Osteocyte (in vitro differentiated cells): ENCODE measurements around the gene ERN2. TPM values are rescaled to one million over a fixed set of nuclear protein-coding genes. Genes with fewer than 3 reads are reported as not detected.
A peak's percentile ranks its signal among the peaks of the same experiment; 100 is the strongest.

Source experiments
- DNase-seq: peaks from one replicate; pipeline ENCODE4 v3.0.0; 2021; ENCODE audit warnings: mixed read lengths; ENCODE audit not compliant: unreplicated experiment; ENCODE audit errors: extremely low spot score
- H3K27ac Mint-ChIP-seq: one replicate; pipeline ENCODE4 v1.8.0; 2021; ENCODE audit warnings: mild to moderate bottlenecking, mixed read lengths; ENCODE audit not compliant: unreplicated experiment
- H3K27me3 Mint-ChIP-seq: one replicate; pipeline ENCODE4 v1.8.0; 2021; ENCODE audit warnings: mixed read lengths; ENCODE audit not compliant: unreplicated experiment
- H3K36me3 Mint-ChIP-seq: one replicate; pipeline ENCODE4 v1.8.0; 2021; ENCODE audit warnings: mixed read lengths; ENCODE audit not compliant: unreplicated experiment
- H3K4me1 Mint-ChIP-seq: one replicate; pipeline ENCODE4 v1.8.0; 2021; ENCODE audit warnings: mixed read lengths; ENCODE audit not compliant: unreplicated experiment
- H3K4me3 Mint-ChIP-seq: one replicate; pipeline ENCODE4 v1.8.0; 2021; ENCODE audit warnings: mild to moderate bottlenecking, moderate library complexity, mixed read lengths; ENCODE audit not compliant: unreplicated experiment
- H3K9me3 Mint-ChIP-seq: one replicate; pipeline ENCODE4 v1.8.0; 2021; ENCODE audit warnings: mixed read lengths; ENCODE audit not compliant: unreplicated experiment
- CTCF ChIP-seq: fragments of 200-600 bp; sonication (generic); IDR thresholded peaks from 2 replicates; pipeline ENCODE4 v1.5.0; 2021; ENCODE audit warnings: antibody characterized with exemption, mild to moderate bottlenecking, moderate library complexity
- total RNA-seq: library from RNA; stranded (reverse); gene quantifications from 2 replicates; pipeline ENCODE4 v1.2.1, GENCODE V29; 2021

ERN2 gene
- total RNA-seq, 1 donor from 2014 or later, result not detected

DNA sequence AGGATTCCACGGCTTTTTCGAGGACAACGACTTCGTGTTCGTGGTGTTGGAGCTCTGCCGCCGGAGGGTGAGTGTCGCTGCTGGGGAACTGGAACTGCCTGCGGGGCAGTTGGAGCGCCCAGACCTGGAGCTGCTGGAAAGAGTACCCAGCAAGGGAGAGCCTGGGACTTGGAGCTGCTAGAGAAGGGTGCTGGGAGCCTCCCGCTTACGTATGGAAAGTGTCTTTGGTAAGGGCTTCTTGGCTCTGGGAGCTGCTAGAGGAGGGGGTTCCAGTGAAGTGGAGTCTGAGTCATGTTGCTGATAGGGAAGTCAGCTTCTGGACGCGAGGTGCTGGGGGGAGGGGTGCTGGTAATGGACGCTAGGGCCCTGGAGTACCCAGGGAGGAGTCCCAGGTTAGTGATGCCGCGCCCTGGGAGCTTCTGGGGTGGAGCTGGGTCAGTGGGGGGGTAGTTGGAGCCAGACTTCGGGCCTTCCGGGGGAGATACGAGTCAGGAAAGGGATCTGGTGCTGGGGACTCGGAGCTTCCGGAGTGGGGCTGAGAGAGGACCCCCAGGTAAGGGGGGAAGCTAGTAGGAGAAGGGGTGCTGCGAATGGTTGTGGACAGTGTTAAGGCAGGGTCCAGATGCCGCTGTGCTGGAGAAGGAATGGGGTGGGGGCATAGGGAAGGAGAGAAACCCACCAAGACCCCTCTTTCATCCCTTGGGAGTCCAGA is 33.6 kb downstream of the ERN2 start:
- Mint-ChIP-seq H3K4me3 (peak overlapping the region; percentile 78), H3K27me3 (no peaks in the 10 kb centered on the region), H3K9me3 (no peaks in the 10 kb centered on the region), H3K4me1 (peaks cover 29% of the 10 kb centered on the region), H3K36me3 (peaks cover 8% of the 10 kb centered on the region), H3K27ac (no peak overlapping the region)
- DNase-seq, result no peak
- TF ChIP-seq CTCF, result no peak

- H3K36me3 Mint-ChIP-seq, result peaks cover 11% of the 10 kb centered on the region
- no peaks in the 10 kb centered on the region for H3K27me3 Mint-ChIP-seq
- TF ChIP-seq CTCF, result peak; percentile 56
- peaks cover 29% of the 10 kb centered on the region for H3K4me1 Mint-ChIP-seq
- DNase-seq, result peak; percentile 92
- peak within 1 kb of the TSS; percentile 78 for H3K4me3 Mint-ChIP-seq
- H3K9me3 Mint-ChIP-seq, result no peaks in the 10 kb centered on the region
- H3K27ac Mint-ChIP-seq, result peak within 1 kb of the TSS; percentile 78
Measured at GRCh38 chr16:23678430-23679273, 34.4 kb downstream of the ERN2 start, which contains the start of gene PLK1. Gene PLK1 (plus strand): TSS chr16:23678889. CDS start chr16:23678933, 44 bp downstream.

GRCh38 chr16:23676924-23677480 is 36.0 kb downstream of the ERN2 start:
- peaks cover 11% of the 10 kb centered on the region for H3K36me3 Mint-ChIP-seq
- no peak overlapping the region for H3K27ac Mint-ChIP-seq
- no peak for DNase-seq
- peaks cover 29% of the 10 kb centered on the region for H3K4me1 Mint-ChIP-seq
- no peaks in the 10 kb centered on the region for H3K9me3 Mint-ChIP-seq
- no peak overlapping the region for H3K4me3 Mint-ChIP-seq
- TF ChIP-seq CTCF, result no peak
- H3K27me3 Mint-ChIP-seq, result no peaks in the 10 kb centered on the region

DNA sequence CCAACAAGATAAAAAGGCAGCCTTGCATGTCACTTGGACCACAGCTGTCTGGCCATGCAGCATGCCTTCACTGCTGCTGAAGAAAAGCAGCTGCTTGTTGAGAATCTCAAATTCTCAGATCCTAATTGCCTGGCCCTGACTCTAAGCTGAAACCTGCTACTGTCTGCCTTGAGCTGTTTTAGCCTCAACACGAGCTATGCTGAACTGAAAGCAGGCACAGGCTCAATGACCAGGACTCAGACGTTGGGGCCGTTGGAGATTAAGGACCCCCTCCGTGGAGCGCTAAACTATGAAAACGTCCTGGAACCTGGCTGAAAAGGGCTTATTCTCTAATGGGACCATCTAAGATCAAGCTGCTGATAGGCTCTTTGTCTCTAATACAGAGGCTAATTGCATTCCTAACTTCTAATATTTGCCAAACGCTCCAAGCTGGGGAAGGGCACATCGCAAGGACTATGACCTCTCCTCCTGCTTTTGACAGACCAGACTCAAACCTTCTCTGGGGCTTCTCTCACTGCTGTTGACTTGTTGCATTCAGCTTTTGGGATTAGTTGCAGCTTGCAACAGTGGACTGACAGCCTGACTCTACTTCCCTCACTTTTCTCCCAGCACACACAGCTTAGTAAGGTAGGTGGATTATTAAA is 38.9 kb downstream of the ERN2 start:
- TF ChIP-seq CTCF, result no peak
- no peak for DNase-seq
- no peak overlapping the region for H3K27ac Mint-ChIP-seq
- no peaks in the 10 kb centered on the region for H3K9me3 Mint-ChIP-seq
- peaks cover 20% of the 10 kb centered on the region for H3K36me3 Mint-ChIP-seq
- no peak overlapping the region for H3K4me3 Mint-ChIP-seq
- no peaks in the 10 kb centered on the region for H3K27me3 Mint-ChIP-seq
- H3K4me1 Mint-ChIP-seq, result peaks cover 7% of the 10 kb centered on the region
